Measurements from ENCODE around the gene LPP. TPM values are rescaled to one million over a fixed set of nuclear protein-coding genes. Genes with fewer than 3 reads are reported as not detected.
A peak's percentile ranks its signal among the peaks of the same experiment; 100 is the strongest.

LPP gene
- total and polyA plus RNA-seq, 2 of the 4 experiments (the other 2 are of a cell fraction), result 16.0 to 130 TPM

- Histone ChIP-seq H3K4me2 (ENCODE audit: low read depth, low read length) (no peak overlapping the region), H3K56ac (ENCODE audit: extremely low read depth, insufficient read depth, low read length) (no peak overlapping the region), H3K14ac (replicated peaks; ENCODE audit: low read depth, low read length) (0 out of 2 replicates have a peak overlapping the region, but pooled peaks have one; percentile 59), H4K5ac (ENCODE audit: low read depth, low read length) (no peak overlapping the region), H4K20me1 (ENCODE audit: insufficient read depth, low read length) (peaks cover 17% of the 10 kb centered on the region), H2BK120ac (ENCODE audit: low read depth, low read length) (no peak overlapping the region), H2AFZ (replicated peaks; ENCODE audit: low read length, poor library complexity) (no peak overlapping the region), H3K9ac (ENCODE audit: low read depth, low read length) (no peak overlapping the region), H3K79me1 (ENCODE audit: low read depth in 1 of 2, low read length in 2 of 2) (peaks cover 28 to 49% of the 10 kb centered on the region in 2 experiments), H3K4me1 (ENCODE audit: control insufficient read depth, insufficient read depth, low read length) (no peaks in the 10 kb centered on the region), H3K36me3 (ENCODE audit: control insufficient read depth, insufficient read depth, low read length) (peaks cover 1% of the 10 kb centered on the region; the same call in 1 of the 2 replicates), H3K27me3 (ENCODE audit: control insufficient read depth, insufficient read depth, low read length) (no peaks in the 10 kb centered on the region), H3K4ac (ENCODE audit: low read depth, low read length) (no peak overlapping the region), H3K4me3 (ENCODE audit: insufficient read depth, low read depth, low read length) (no peak overlapping the region), H3K9me3 (ENCODE audit: control insufficient read depth, insufficient read depth, low read length) (no peaks in the 10 kb centered on the region), H2AK9ac (replicated peaks; ENCODE audit: low read depth, low read length, poor library complexity) (no peak overlapping the region), H3K27ac (ENCODE audit: insufficient read depth, low read length) (no peak overlapping the region), H2BK20ac (ENCODE audit: low read depth, low read length) (no peak overlapping the region), H4K91ac (ENCODE audit: insufficient read depth, low read depth, low read length) (no peak overlapping the region), H2BK5ac (ENCODE audit: low read depth, low read length, poor library complexity, severe bottlenecking) (no peak overlapping the region), H3K23ac (ENCODE audit: low read depth, low read length) (no peak overlapping the region), H2BK15ac (ENCODE audit: low read depth, low read length) (no peak overlapping the region), H4K8ac (ENCODE audit: low read depth in 2 of 2, low read length in 2 of 2) (no peak overlapping the region), H3K18ac (ENCODE audit: low read depth, low read length) (no peak overlapping the region), H3K9me1 (ENCODE audit: insufficient read depth, low read length) (peaks cover 9% of the 10 kb centered on the region), H2AK5ac (ENCODE audit: low read depth, low read length) (no peak overlapping the region)
- intact Hi-C loops (cut with micrococcal nuclease) (no loop called here), dilution Hi-C loops (cut with HindIII; ENCODE audit: low sequenced_read_pairs, unreplicated experiment) (no loop called here), in situ Hi-C loops (cut with MboI; ENCODE audit: low sequenced_read_pairs) (no loop called here)
- no peak for ATAC-seq (ENCODE audit: low read depth)
- BruUV-seq (replicated peaks), result no TSS peak
- TF ChIP-seq MXI1 (IDR thresholded peaks at IDR 0.05; ENCODE audit: borderline replicate concordance, low read depth, low read length), result no peak
- TF ChIP-seq RAD21 (IDR thresholded peaks at IDR 0.05; ENCODE audit: low read length), result no peak
- no peak for TF ChIP-seq CTCF (conservative IDR thresholded peaks at IDR 0.05; ENCODE audit: low read depth, low read length)
- TF ChIP-seq RCOR1 (IDR thresholded peaks at IDR 0.05; ENCODE audit: insufficient replicate concordance, low read length), result no peak
- no peak for TF ChIP-seq SMC3 (IDR thresholded peaks at IDR 0.05; ENCODE audit: low read depth, low read length)
- TF ChIP-seq ELK1 (IDR thresholded peaks at IDR 0.05; ENCODE audit: borderline replicate concordance, low read depth, low read length), result no peak
- no peak for TF ChIP-seq CEBPB (IDR thresholded peaks at IDR 0.05; ENCODE audit: low read depth, low read length)
- TF ChIP-seq POLR2A (IDR thresholded peaks at IDR 0.05; ENCODE audit: low read depth, low read length), result no peak
- TF ChIP-seq BHLHE40 (IDR thresholded peaks at IDR 0.05; ENCODE audit: low read depth, low read length), result no peak
- TF ChIP-seq USF2 (IDR thresholded peaks at IDR 0.05; ENCODE audit: low read depth, low read length), result no peak
- no peak for TF ChIP-seq FOS (IDR thresholded peaks at IDR 0.05; ENCODE audit: low read depth, low read length)
- no peak for TF ChIP-seq MAZ (IDR thresholded peaks at IDR 0.05; ENCODE audit: borderline replicate concordance, low read depth, low read length)
- TF ChIP-seq RFX5 (IDR thresholded peaks at IDR 0.05; ENCODE audit: low read depth, low read length), result no peak
- TF ChIP-seq CHD1 (IDR thresholded peaks at IDR 0.05; ENCODE audit: low read depth, low read length), result no peak
- TF ChIP-seq NFE2L2 (IDR thresholded peaks at IDR 0.05; ENCODE audit: low read depth, low read length), result no peak
- no peak for TF ChIP-seq MAFK (IDR thresholded peaks at IDR 0.05; ENCODE audit: low read depth, low read length)
- WGBS, 2 experiments (ENCODE audit: extremely low coverage in 2 of 2, insufficient read length in 1 of 2), result no CpG with 5 or more reads among the region's 4 CpGs
- POLR2A ChIA-PET (ENCODE audit: unreplicated experiment), result no interaction called here
- CTCF ChIA-PET, result no interaction called here
- DNase-seq, result peak; percentile 25
Observed at GRCh38 chr3:188497021-188497420, 343.1 kb downstream of the LPP start.
